ENCODE results near the gene C8B. TPM values are rescaled to one million over a fixed set of nuclear protein-coding genes. Genes with fewer than 3 reads are reported as not detected.

C8B gene
- total and polyA plus RNA-seq, 2 of the 13 experiments (the other 11 are each of a cell fraction or from before 2014, with no cell fraction given), result 8.4 to 11.3 TPM

- TF ChIP-seq AHDC1 (CRISPR knock-in tag; IDR thresholded peaks at IDR 0.05; ENCODE audit: borderline replicate concordance) (peak; percentile 97), TFE3 (CRISPR knock-in tag; IDR thresholded peaks at IDR 0.05) (peak; percentile 91), ZSCAN12 (CRISPR knock-in tag; IDR thresholded peaks at IDR 0.05) (no peak), SMC3 (IDR thresholded peaks at IDR 0.05; ENCODE audit: low read length) (peak; percentile 9; the same call in 1 of the 2 replicates), GATA4 (IDR thresholded peaks at IDR 0.05; ENCODE audit: borderline replicate concordance, low read depth) (peak; percentile 92; the same call in 1 of the 2 replicates), ZMYM4 (CRISPR knock-in tag; IDR thresholded peaks at IDR 0.05) (peak; percentile 94), RXRB (CRISPR knock-in tag; IDR thresholded peaks at IDR 0.05; ENCODE audit: borderline replicate concordance) (peak; percentile 100), REL (CRISPR knock-in tag; conservative IDR thresholded peaks at IDR 0.05) (no peak), ZNF672 (CRISPR knock-in tag; IDR thresholded peaks at IDR 0.05) (no peak), ZNF275 (CRISPR knock-in tag; IDR thresholded peaks at IDR 0.05; ENCODE audit: borderline replicate concordance) (peak; percentile 81; the same call in 1 of the 2 replicates), MIER2 (CRISPR knock-in tag; IDR thresholded peaks at IDR 0.05) (peak; percentile 75; the same call in 1 of the 2 replicates), MXI1 (IDR thresholded peaks at IDR 0.05; ENCODE audit: borderline replicate concordance, low read depth, low read length) (peak; percentile 51; the same call in 1 of the 3 replicates), ZNF546 (CRISPR knock-in tag; conservative IDR thresholded peaks at IDR 0.05) (no peak), KLF13 (CRISPR knock-in tag; IDR thresholded peaks at IDR 0.05) (0 out of 2 replicates have a peak, but pooled peaks have one; percentile 71), ZNF766 (CRISPR knock-in tag; IDR thresholded peaks at IDR 0.05; ENCODE audit: borderline replicate concordance) (peak; percentile 68; the same call in 1 of the 2 replicates), HDAC2 (CRISPR knock-in tag; IDR thresholded peaks at IDR 0.05) (peak; percentile 97), GABPA (IDR thresholded peaks at IDR 0.05; ENCODE audit: low read depth, low read length) (no peak), GABPA (CRISPR knock-in tag; IDR thresholded peaks at IDR 0.05; ENCODE audit: low read depth) (no peak; the same call in none of the 2 replicates), SKIL (CRISPR knock-in tag; IDR thresholded peaks at IDR 0.05; ENCODE audit: borderline replicate concordance) (peak; percentile 99), SRY (CRISPR knock-in tag; IDR thresholded peaks at IDR 0.05) (no peak), NFKB2 (CRISPR knock-in tag; IDR thresholded peaks at IDR 0.05; ENCODE audit: borderline replicate concordance) (no peak)
Observed at GRCh38 chr1:56910441-56910985, 55.3 kb downstream of the C8B start (continued).

Data from HepG2 (cell line).